ENCODE results near the gene CCL5. TPM values are rescaled to one million over a fixed set of nuclear protein-coding genes. Genes with fewer than 3 reads are reported as not detected.

Gene CCL5
- total RNA-seq, 1 experiment from 2014 or later: 0.34 TPM

DNA sequence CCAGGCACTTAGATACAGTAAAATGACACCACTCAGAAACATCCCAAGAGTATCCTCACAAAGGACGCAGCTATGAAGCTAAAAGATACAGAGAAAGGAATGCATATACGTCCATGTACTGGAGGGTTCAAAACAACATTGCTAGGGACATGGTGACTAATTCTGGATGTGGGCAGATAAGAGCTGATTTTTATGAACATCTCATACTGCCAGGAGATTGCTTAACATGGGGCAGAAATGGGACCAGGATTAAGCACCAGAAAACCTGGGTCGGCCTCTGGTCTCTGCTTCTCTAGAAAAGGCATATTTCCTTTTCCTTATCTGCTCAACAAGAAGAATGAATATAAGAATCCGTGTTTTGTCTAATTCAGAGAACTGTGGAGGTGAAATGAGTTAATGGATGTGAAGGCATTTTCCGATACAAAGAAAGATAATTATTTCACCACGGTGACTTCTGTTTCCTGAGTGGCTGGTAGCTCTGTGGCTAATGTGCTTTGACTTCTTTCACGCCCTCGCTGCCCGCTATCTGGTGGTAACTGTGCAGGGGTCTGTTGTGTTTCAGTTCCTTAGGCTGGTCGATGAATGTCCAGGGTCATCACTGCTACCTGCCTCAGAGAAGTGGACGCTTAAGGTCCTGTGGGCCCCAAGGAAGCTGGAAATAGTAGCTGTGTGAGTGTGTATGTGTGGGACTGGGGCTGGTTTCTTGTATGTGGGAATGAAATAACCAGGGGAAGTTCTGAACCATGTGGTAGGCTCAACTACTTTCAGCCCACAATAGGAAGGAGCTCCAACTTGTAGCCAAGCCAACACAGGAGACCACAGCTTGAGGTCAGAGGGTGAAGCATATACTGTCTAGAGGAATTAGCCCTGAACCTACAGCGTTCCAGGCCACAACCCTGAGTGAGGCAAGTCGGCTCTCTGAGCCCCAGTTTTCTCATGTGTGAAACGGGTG is 15.8 kb upstream of the CCL5 start:
- ChIA-PET RAD21 (ENCODE audit: low non-redundant PET in 1 of 2, low total read pairs in 2 of 2, uncharacterized antibody in 2 of 2, unreplicated experiment in 2 of 2) (no interaction called here), POLR2A (no interaction called here), CTCF (no interaction called here)
- no peak overlapping the region for H3K27ac ChIP-seq (ENCODE audit: low read depth, low read length)
- H2AFZ ChIP-seq (ENCODE audit: low read depth, low read length, poor library complexity, severe bottlenecking): no peak overlapping the region
- ATAC-seq (no peak), DNase-seq (ENCODE audit: low read depth, low spot score) (no peak)
- no peaks in the 10 kb centered on the region for H3K4me1 ChIP-seq (ENCODE audit: control insufficient read depth in 1 of 2, insufficient read depth in 2 of 2, low read length in 2 of 2)
- BruUV-seq (replicated peaks): no TSS peak
- no peaks in the 10 kb centered on the region for H3K9me2 ChIP-seq (ENCODE audit: insufficient read depth)
- TF ChIP-seq EGR1 (IDR thresholded peaks at IDR 0.05; ENCODE audit: low read depth) (no peak), JUND (IDR thresholded peaks at IDR 0.05) (no peak), ZNF274 (IDR thresholded peaks at IDR 0.05; ENCODE audit: low read depth, low read length) (no peak), RAD21 (IDR thresholded peaks at IDR 0.05; ENCODE audit: low read depth) (no peak), POLR2A (IDR thresholded peaks at IDR 0.05; ENCODE audit: borderline replicate concordance, extremely low read depth, insufficient read depth, insufficient read length) (no peak), EZH2 (IDR thresholded peaks at IDR 0.05) (no peak), SRF (IDR thresholded peaks at IDR 0.05; ENCODE audit: low read depth) (no peak), SP1 (IDR thresholded peaks at IDR 0.05; ENCODE audit: low read depth) (no peak), TCF7L2 (IDR thresholded peaks at IDR 0.05; ENCODE audit: borderline replicate concordance, extremely low read depth, insufficient read depth, insufficient read length) (no peak), ELF1 (IDR thresholded peaks at IDR 0.05; ENCODE audit: borderline replicate concordance, low read depth) (no peak)
- TF ChIP-seq, protein P1, sequence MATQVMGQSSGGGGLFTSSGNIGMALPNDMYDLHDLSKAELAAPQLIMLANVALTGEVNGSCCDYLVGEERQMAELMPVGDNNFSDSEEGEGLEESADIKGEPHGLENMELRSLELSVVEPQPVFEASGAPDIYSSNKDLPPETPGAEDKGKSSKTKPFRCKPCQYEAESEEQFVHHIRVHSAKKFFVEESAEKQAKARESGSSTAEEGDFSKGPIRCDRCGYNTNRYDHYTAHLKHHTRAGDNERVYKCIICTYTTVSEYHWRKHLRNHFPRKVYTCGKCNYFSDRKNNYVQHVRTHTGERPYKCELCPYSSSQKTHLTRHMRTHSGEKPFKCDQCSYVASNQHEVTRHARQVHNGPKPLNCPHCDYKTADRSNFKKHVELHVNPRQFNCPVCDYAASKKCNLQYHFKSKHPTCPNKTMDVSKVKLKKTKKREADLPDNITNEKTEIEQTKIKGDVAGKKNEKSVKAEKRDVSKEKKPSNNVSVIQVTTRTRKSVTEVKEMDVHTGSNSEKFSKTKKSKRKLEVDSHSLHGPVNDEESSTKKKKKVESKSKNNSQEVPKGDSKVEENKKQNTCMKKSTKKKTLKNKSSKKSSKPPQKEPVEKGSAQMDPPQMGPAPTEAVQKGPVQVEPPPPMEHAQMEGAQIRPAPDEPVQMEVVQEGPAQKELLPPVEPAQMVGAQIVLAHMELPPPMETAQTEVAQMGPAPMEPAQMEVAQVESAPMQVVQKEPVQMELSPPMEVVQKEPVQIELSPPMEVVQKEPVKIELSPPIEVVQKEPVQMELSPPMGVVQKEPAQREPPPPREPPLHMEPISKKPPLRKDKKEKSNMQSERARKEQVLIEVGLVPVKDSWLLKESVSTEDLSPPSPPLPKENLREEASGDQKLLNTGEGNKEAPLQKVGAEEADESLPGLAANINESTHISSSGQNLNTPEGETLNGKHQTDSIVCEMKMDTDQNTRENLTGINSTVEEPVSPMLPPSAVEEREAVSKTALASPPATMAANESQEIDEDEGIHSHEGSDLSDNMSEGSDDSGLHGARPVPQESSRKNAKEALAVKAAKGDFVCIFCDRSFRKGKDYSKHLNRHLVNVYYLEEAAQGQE (IDR thresholded peaks at IDR 0.05; ENCODE audit: low read depth): no peak
- TF ChIP-seq, protein P2, sequence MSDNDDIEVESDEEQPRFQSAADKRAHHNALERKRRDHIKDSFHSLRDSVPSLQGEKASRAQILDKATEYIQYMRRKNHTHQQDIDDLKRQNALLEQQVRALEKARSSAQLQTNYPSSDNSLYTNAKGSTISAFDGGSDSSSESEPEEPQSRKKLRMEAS (IDR thresholded peaks at IDR 0.05): no peak
- TF ChIP-seq, protein P3, sequence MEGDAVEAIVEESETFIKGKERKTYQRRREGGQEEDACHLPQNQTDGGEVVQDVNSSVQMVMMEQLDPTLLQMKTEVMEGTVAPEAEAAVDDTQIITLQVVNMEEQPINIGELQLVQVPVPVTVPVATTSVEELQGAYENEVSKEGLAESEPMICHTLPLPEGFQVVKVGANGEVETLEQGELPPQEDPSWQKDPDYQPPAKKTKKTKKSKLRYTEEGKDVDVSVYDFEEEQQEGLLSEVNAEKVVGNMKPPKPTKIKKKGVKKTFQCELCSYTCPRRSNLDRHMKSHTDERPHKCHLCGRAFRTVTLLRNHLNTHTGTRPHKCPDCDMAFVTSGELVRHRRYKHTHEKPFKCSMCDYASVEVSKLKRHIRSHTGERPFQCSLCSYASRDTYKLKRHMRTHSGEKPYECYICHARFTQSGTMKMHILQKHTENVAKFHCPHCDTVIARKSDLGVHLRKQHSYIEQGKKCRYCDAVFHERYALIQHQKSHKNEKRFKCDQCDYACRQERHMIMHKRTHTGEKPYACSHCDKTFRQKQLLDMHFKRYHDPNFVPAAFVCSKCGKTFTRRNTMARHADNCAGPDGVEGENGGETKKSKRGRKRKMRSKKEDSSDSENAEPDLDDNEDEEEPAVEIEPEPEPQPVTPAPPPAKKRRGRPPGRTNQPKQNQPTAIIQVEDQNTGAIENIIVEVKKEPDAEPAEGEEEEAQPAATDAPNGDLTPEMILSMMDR (IDR thresholded peaks at IDR 0.05 in 2 of 3, conservative IDR thresholded peaks at IDR 0.05 in 1 of 3; ENCODE audit: borderline replicate concordance in 1 of 3, insufficient read depth in 1 of 3, low read depth in 2 of 3, low read length in 2 of 3): no peak
- no peak overlapping the region for H3K4me2 ChIP-seq (ENCODE audit: low read length)
- H3K27me3 ChIP-seq (ENCODE audit: insufficient read depth, low read length): no peaks in the 10 kb centered on the region
- H3K9me3 ChIP-seq (ENCODE audit: control insufficient read depth in 1 of 2, insufficient read depth in 1 of 2, low read depth in 1 of 2, low read length in 2 of 2): no peaks in the 10 kb centered on the region
- H3K4me3 ChIP-seq (replicated peaks in 1 of 2; ENCODE audit: low read depth in 1 of 2, low read length in 2 of 2): no peak overlapping the region
- H4K20me1 ChIP-seq (ENCODE audit: insufficient read depth): no peaks in the 10 kb centered on the region
- H3K36me3 ChIP-seq (ENCODE audit: control insufficient read depth in 1 of 2, insufficient read depth in 2 of 2, low read length in 2 of 2): no peaks in the 10 kb centered on the region
- no peaks in the 10 kb centered on the region for H3K79me2 ChIP-seq (ENCODE audit: insufficient read depth, low read length)
- intact Hi-C loops (cut with micrococcal nuclease): no loop called here
- no peak overlapping the region for H3K9ac ChIP-seq (ENCODE audit: low read length)

All from HCT116 (cell line).